Psoas muscle (tissue), 8 donors: Measurements from ENCODE around the gene ALK. TPM values are rescaled to one million over a fixed set of nuclear protein-coding genes. Genes with fewer than 3 reads are reported as not detected.

Experiments
- ATAC-seq, 4 donors: fragments of 200-7000 bp; cut with Tn5 transposase; one replicate each; pipeline ENCODE4 v1.9.1; 2020; ENCODE audit warnings: moderate library complexity in 3 of 4, mild to moderate bottlenecking in 2 of 4
- DNase-seq, 2 donors: peaks; one replicate each; pipeline ENCODE4 v3.0.0-alpha.2; 2020
- H3K27ac ChIP-seq: fragments of 200-600 bp; one replicate; pipeline ENCODE4 v1.8.0; 2022
- H3K27me3 ChIP-seq, 3 donors: fragments of 200-600 bp in 1 of 3; one replicate each; pipeline versions ENCODE4 v1.6.1 to v1.8.0; 2013 to 2022; ENCODE audit warnings: low read length in 2 of 3, mild to moderate bottlenecking in 2 of 3, moderate library complexity in 1 of 3; ENCODE audit not compliant: insufficient read depth in 3 of 3
- H3K36me3 ChIP-seq, 2 donors: fragments of 200-600 bp in 1 of 2; one replicate each; pipeline versions ENCODE4 v1.6.1 to v1.8.0; 2013 to 2022; ENCODE audit warnings: low read depth in 1 of 2, mild to moderate bottlenecking in 1 of 2, moderate library complexity in 1 of 2; ENCODE audit not compliant: insufficient read depth in 1 of 2
- H3K4me1 ChIP-seq: fragments of 200-600 bp; one replicate; pipeline ENCODE4 v1.8.0; 2022
- H3K4me3 ChIP-seq: fragments of 200-600 bp; one replicate; pipeline ENCODE4 v1.8.0; 2022; ENCODE audit warnings: mild to moderate bottlenecking
- H3K9me3 ChIP-seq: fragments of 200-600 bp; one replicate; pipeline ENCODE4 v1.8.0; 2022
- WGBS, 3 donors: extraction: QIAGEN DNeasy Blood & Tissue Kit; methylation state at CpG; one replicate each; pipeline versions ENCODE4 v1.1.6 to v1.1.7; 2013; 5-methylcytosine and 5-hydroxymethylcytosine counted together
- intact Hi-C, 2 donors: fragments of 100-400 bp; cut with DNase I; formaldehyde crosslinking; loops; one replicate each; pipeline versions ENCODE4 v1.11.0 to v1.14.2; 2022
- polyA plus RNA-seq, 3 donors: library from polyadenylated mRNA; stranded (reverse); fragments of 200-250 nt; gene quantifications; one replicate each; pipeline ENCODE4 v1.2.3, GENCODE V29; 2013
- total RNA-seq, 4 donors: library from RNA; stranded (reverse); fragmentation: NEBNext Ultra II Directional in 2 of 4; extraction: Animal tissue kit (Norgen Biotek cat#: 25700) in 2 of 4; gene quantifications; one replicate each; pipeline versions ENCODE4 v1.2.1 to v1.2.4, GENCODE V29; 2021 to 2023
- TF ChIP-seq, protein P1 (sequence below): fragments of 200-600 bp; IDR thresholded peaks from one replicate; pipeline ENCODE4 v1.8.0; 2022; ENCODE audit warnings: antibody characterized with exemption
- donor health status: healthy with polysubstance abuse.
- donor health status: DM: no; HTN: no; CAD: no; lungs with moderate emphysema.
- donor health status: Bipolar disorder and iron deficiency.
- donor health status: healthy.
- donor health status: DM: yes; HTN: yes; CAD: no.
- donor health status: DM: no; HTN: no; CAD: no.
- donor health status: DM: no; HTN: no; CAD: no.
- donor health status: DM: yes; HTN: yes; CAD: no.

Gene ALK
- total and polyA plus RNA-seq, 7 donors: 0.03 to 0.32 (median 0.08) TPM; not detected in 2

DNA sequence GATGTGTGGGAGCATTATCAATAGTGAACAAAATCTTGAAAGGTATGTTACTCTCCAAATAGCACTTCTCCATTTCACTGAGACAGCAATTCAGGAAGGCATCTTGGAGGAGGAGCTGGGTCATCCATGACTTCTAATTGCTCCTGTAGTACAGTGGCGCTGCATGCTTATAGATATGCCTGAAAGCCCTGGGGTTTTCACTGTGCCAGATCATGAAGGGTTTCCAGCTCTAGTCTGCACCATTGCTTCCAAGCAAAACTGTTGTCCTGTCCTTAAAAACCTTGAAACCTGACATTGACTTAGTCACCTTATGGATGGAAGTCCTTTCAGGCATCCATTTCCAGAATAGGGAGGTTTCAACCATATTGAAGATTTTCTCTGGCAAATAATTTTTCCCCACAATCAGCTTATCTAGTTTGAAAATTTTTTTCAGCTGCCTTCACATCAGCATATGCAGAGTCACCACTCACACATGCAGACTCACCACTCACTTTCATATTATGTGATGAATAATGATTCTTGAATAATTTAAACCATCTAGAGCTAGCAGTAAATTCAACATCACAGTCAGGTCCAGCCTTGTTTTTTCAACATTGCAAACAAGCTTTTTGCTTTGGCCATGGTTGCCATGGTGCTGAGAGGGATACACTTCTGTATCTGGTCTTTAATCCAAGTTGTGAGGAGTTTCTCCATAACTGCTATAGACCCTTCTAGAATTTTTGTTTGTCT is 509.0 kb downstream of the ALK start:
- intact Hi-C loops: no loop called here
- 92 to 95% (median 93%) methylated on average over 1 of the region's 1 CpG for WGBS, 3 donors
- no peak for ATAC-seq

DNA sequence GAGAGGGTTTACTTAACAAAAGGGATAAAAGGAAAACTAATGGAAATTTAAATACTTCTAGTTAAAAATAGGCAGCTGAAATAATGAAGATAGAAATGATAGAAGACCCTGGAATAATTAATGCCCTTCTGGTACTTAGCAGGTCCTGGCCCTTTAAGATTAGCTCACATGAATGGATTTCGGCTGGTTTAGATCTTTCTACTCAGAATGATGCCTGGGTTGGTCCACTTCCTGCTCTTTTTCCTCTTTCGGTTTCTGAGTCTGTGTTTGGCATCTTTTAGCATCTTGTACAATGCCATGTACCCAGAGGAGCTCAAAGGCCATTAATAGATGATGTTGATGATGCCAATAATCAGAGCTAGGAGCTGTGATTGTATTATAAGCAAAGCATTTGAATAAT is 515.7 kb downstream of the ALK start:
- H3K27ac ChIP-seq: no peak overlapping the region
- H3K4me3 ChIP-seq: no peak overlapping the region
- ATAC-seq: no peak
- H3K4me1 ChIP-seq: no peaks in the 10 kb centered on the region
- no peak for DNase-seq
- intact Hi-C loops: no loop called here
- TF ChIP-seq, protein P1, sequence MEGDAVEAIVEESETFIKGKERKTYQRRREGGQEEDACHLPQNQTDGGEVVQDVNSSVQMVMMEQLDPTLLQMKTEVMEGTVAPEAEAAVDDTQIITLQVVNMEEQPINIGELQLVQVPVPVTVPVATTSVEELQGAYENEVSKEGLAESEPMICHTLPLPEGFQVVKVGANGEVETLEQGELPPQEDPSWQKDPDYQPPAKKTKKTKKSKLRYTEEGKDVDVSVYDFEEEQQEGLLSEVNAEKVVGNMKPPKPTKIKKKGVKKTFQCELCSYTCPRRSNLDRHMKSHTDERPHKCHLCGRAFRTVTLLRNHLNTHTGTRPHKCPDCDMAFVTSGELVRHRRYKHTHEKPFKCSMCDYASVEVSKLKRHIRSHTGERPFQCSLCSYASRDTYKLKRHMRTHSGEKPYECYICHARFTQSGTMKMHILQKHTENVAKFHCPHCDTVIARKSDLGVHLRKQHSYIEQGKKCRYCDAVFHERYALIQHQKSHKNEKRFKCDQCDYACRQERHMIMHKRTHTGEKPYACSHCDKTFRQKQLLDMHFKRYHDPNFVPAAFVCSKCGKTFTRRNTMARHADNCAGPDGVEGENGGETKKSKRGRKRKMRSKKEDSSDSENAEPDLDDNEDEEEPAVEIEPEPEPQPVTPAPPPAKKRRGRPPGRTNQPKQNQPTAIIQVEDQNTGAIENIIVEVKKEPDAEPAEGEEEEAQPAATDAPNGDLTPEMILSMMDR: no peak
- H3K9me3 ChIP-seq: no peaks in the 10 kb centered on the region
- WGBS, 3 donors: 26 to 38% (median 31%) methylated on average over 2 of the region's 2 CpGs
- no peaks in the 10 kb centered on the region for H3K36me3 ChIP-seq
- H3K27me3 ChIP-seq: no peaks in the 10 kb centered on the region

More for the DNA sequence above, 509.0 kb downstream of the ALK start:
- no peak overlapping the region for H3K27ac ChIP-seq
- H3K36me3 ChIP-seq: no peaks in the 10 kb centered on the region
- no peak for DNase-seq
- TF ChIP-seq, protein P1: no peak
- no peak overlapping the region for H3K4me3 ChIP-seq
- H3K27me3 ChIP-seq: no peaks in the 10 kb centered on the region
- H3K9me3 ChIP-seq: no peaks in the 10 kb centered on the region
- no peaks in the 10 kb centered on the region for H3K4me1 ChIP-seq

DNA sequence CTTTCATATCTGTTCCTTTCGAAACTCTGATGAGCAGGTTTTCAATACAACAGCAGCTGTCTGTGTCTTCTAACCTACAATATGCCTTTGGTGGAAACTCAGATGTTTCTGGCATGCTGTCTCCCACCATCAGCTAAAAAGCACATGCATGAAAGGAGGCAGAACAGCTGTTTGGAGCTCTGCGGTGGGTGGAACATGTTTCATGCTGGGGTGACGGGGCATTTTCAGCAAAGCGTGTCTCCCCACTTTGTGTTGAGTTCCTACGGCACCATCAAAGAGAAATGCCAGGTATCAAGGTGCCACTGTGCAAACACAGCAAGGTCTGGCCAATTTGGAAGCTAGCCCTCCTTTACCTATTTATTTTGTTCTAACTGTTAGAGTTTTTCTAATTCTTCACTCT is 516.1 kb downstream of the ALK start:
- Histone ChIP-seq H3K27me3 (no peaks in the 10 kb centered on the region), H3K4me3 (no peak overlapping the region), H3K36me3 (no peaks in the 10 kb centered on the region), H3K4me1 (no peaks in the 10 kb centered on the region), H3K9me3 (no peaks in the 10 kb centered on the region), H3K27ac (no peak overlapping the region)
- no peak for ATAC-seq
- intact Hi-C loops: no loop called here
- no peak for DNase-seq
- 45 to 73% (median 56%) methylated on average over 5 of the region's 5 CpGs for WGBS, 3 donors
- TF ChIP-seq, protein P1: no peak

DNA sequence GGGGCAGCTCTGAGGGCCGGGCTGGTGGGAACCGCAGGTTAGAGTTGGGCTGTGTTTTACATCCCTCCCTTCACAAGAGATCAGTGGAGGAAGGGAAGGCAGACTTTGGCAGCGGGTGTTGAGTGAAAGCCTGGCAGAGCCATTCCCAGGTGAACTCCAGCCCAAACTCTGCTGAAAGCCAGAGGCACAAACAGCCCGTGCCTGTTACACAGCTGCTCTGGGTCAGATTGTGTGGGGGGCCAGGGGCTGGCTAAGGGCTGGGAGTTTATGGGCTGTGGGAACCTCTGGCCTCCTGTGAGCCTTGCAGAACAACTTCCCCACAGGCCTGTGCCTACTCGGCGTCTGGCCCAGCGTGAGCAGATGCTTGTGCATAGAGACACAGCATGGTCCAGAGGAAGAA is 519.4 kb downstream of the ALK start:
- H3K27ac ChIP-seq: no peak overlapping the region
- ATAC-seq (no peak), DNase-seq (no peak)
- no peaks in the 10 kb centered on the region for H3K36me3 ChIP-seq
- TF ChIP-seq, protein P1: no peak
- H3K4me3 ChIP-seq: no peak overlapping the region
- intact Hi-C loops: no loop called here
- H3K27me3 ChIP-seq: peaks cover 0 to 3% (median 0%) of the 10 kb centered on the region in 3 donors
- H3K4me1 ChIP-seq: no peaks in the 10 kb centered on the region
- WGBS, 3 donors: 62 to 67% (median 67%) methylated on average over 7 of the region's 7 CpGs
- H3K9me3 ChIP-seq: no peaks in the 10 kb centered on the region
